Endodermal cell (in vitro differentiated cells): ENCODE data around the gene NEO1. TPM values are rescaled to one million over a fixed set of nuclear protein-coding genes. Genes with fewer than 3 reads are reported as not detected.

Source experiments
- DNase-seq: peaks from one replicate; pipeline ENCODE4 v3.0.0-alpha.2; 2017
- H3K27ac ChIP-seq: 2 replicates; pipeline ENCODE4 v1.5.1; 2013; ENCODE audit warnings: mild to moderate bottlenecking, low read depth, low read length, moderate library complexity
- H3K27me3 ChIP-seq: 2 replicates; pipeline ENCODE4 v1.6.1; 2013; ENCODE audit warnings: mild to moderate bottlenecking, low read length, moderate library complexity; ENCODE audit not compliant: insufficient read depth, control insufficient read depth, poor library complexity, severe bottlenecking
- H3K36me3 ChIP-seq: 2 replicates; pipeline ENCODE4 v1.7.0; 2013; ENCODE audit warnings: mild to moderate bottlenecking, low read length, moderate library complexity; ENCODE audit not compliant: control insufficient read depth, insufficient read depth
- H3K4me1 ChIP-seq: one replicate; pipeline ENCODE4 v1.7.0; 2013; ENCODE audit warnings: low read length; ENCODE audit not compliant: control insufficient read depth, insufficient read depth
- H3K4me3 ChIP-seq: 2 replicates; pipeline ENCODE4 v1.5.1; 2013; ENCODE audit warnings: mild to moderate bottlenecking, low read length, moderate library complexity
- H3K9ac ChIP-seq: 2 replicates; pipeline ENCODE4 v1.6.1; 2013; ENCODE audit warnings: mild to moderate bottlenecking, low read length, moderate library complexity; ENCODE audit not compliant: poor library complexity, severe bottlenecking; ENCODE audit errors: extremely low read depth
- H3K9me3 ChIP-seq: 2 replicates; pipeline ENCODE4 v1.6.1; 2013; ENCODE audit warnings: mild to moderate bottlenecking, low read length, moderate library complexity; ENCODE audit not compliant: control insufficient read depth
- H3K27ac Mint-ChIP-seq: 2 replicates; pipeline ENCODE4 v1.8.0; 2020; ENCODE audit warnings: mixed read lengths
- H3K27me3 Mint-ChIP-seq: 2 replicates; pipeline ENCODE4 v1.8.0; 2021; ENCODE audit warnings: mild to moderate bottlenecking, mixed read lengths; ENCODE audit not compliant: insufficient read depth
- H3K36me3 Mint-ChIP-seq: 2 replicates; pipeline ENCODE4 v1.8.0; 2020; ENCODE audit warnings: low read depth, mixed read lengths
- H3K4me1 Mint-ChIP-seq: 2 replicates; pipeline ENCODE4 v1.8.0; 2020; ENCODE audit warnings: mixed read lengths
- H3K4me3 Mint-ChIP-seq: 2 replicates; pipeline ENCODE4 v1.8.0; 2020; ENCODE audit warnings: mild to moderate bottlenecking, moderate library complexity, mixed read lengths
- H3K9me3 Mint-ChIP-seq: 2 replicates; pipeline ENCODE4 v1.8.0; 2020; ENCODE audit warnings: mild to moderate bottlenecking, mixed read lengths
- WGBS, 2 experiments: methylation state at CpG; one replicate each; pipeline versions ENCODE4 v1.1.5 to v1.1.7; 2013; ENCODE audit warnings: missing lambda C conversion rate in 2 of 2, mixed read lengths in 1 of 2; ENCODE audit not compliant: insufficient coverage in 1 of 2, insufficient read length in 1 of 2; 5-methylcytosine and 5-hydroxymethylcytosine counted together
- total RNA-seq, 2 donors: library from RNA; stranded (reverse); fragmentation: NEBNext Ultra II Directional in 1 of 2; extraction: Animal tissue kit (Norgen Biotek cat#: 25700) in 1 of 2; gene quantifications; 2 replicates in 1 of 2; 3 replicates in 1 of 2; pipeline ENCODE4 v1.2.1, GENCODE V29; 2021
- TF ChIP-seq, protein P1 (sequence below): fragments of 200-600 bp; sonication (generic); conservative IDR thresholded peaks from 2 replicates; pipeline ENCODE4 v1.5.0; 2021; ENCODE audit warnings: antibody characterized with exemption, mild to moderate bottlenecking

Gene NEO1
- total RNA-seq, 2 donors from 2014 or later, result 132 TPM

DNA sequence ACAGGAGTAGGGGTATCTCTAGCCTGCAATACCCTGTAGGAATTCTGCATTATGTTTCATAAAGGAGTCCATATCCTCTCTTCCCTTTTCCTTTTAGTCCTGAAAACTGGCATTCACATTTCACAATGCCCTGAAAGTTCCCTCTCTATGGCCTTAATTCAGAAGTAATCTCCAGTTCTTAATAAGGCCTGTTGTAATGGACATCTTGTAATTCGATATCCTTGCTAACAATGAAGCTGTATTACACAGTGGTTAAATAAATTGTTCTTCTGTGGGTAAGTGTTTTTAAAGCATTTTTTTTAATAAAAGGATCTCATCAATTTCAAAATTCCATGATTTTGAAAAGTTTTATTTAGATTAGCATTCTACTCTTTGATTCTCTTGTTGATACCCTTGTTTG is 34.3 kb upstream of the NEO1 start:
- H3K4me1 Mint-ChIP-seq, result peaks cover 27% of the 10 kb centered on the region

DNA sequence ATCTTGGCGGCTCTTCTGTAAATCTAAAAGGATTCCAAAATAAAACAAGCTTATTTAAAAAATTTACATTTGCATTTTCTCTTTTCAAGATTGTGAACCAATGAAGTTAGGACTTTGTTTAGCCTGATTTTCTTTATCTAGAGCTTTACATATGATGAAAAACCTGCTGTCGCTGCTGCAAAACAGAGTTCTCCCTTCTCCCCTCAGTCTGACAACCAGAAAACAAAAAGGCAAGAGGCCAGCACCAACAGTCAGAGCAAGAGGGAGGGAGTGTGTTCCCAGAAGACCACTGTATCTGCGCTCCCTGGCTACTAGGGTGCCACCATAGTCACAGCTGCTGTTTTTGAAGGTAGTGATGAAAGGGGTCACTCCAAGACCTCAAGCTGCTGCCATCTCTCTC is 33.1 kb upstream of the NEO1 start:
- no peaks in the 10 kb centered on the region for H3K9me3 Mint-ChIP-seq
- no peaks in the 10 kb centered on the region for H3K36me3 Mint-ChIP-seq
- Histone ChIP-seq H3K4me1 (peaks cover 4% of the 10 kb centered on the region), H3K9ac (no peak overlapping the region), H3K36me3 (no peaks in the 10 kb centered on the region), H3K4me3 (no peak overlapping the region), H3K27ac (no peak overlapping the region), H3K9me3 (no peaks in the 10 kb centered on the region), H3K27me3 (no peaks in the 10 kb centered on the region)
- no peak overlapping the region for H3K27ac Mint-ChIP-seq
- no peaks in the 10 kb centered on the region for H3K27me3 Mint-ChIP-seq
- no peak overlapping the region for H3K4me3 Mint-ChIP-seq
- 92% methylated on average over 2 to 3 of the region's 3 CpGs for WGBS, 2 experiments
- DNase-seq, result peak; percentile 38
- TF ChIP-seq, protein P1, sequence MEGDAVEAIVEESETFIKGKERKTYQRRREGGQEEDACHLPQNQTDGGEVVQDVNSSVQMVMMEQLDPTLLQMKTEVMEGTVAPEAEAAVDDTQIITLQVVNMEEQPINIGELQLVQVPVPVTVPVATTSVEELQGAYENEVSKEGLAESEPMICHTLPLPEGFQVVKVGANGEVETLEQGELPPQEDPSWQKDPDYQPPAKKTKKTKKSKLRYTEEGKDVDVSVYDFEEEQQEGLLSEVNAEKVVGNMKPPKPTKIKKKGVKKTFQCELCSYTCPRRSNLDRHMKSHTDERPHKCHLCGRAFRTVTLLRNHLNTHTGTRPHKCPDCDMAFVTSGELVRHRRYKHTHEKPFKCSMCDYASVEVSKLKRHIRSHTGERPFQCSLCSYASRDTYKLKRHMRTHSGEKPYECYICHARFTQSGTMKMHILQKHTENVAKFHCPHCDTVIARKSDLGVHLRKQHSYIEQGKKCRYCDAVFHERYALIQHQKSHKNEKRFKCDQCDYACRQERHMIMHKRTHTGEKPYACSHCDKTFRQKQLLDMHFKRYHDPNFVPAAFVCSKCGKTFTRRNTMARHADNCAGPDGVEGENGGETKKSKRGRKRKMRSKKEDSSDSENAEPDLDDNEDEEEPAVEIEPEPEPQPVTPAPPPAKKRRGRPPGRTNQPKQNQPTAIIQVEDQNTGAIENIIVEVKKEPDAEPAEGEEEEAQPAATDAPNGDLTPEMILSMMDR, result no peak
- peaks cover 27% of the 10 kb centered on the region for H3K4me1 Mint-ChIP-seq

More for the DNA sequence above, 34.3 kb upstream of the NEO1 start:
- Mint-ChIP-seq H3K4me3 (no peak overlapping the region), H3K9me3 (no peaks in the 10 kb centered on the region), H3K36me3 (no peaks in the 10 kb centered on the region), H3K27me3 (no peaks in the 10 kb centered on the region), H3K27ac (no peak overlapping the region)
- DNase-seq, result no peak
- Histone ChIP-seq H3K4me1 (peaks cover 4% of the 10 kb centered on the region), H3K27me3 (no peaks in the 10 kb centered on the region), H3K9ac (no peak overlapping the region), H3K27ac (no peak overlapping the region), H3K9me3 (no peaks in the 10 kb centered on the region), H3K36me3 (no peaks in the 10 kb centered on the region), H3K4me3 (no peak overlapping the region)
- TF ChIP-seq, protein P1, result no peak
- WGBS, 2 experiments, result 100% methylated on average over 1 of the region's 1 CpG; no CpG with 5 or more reads in 1 of the 2 experiments

DNA sequence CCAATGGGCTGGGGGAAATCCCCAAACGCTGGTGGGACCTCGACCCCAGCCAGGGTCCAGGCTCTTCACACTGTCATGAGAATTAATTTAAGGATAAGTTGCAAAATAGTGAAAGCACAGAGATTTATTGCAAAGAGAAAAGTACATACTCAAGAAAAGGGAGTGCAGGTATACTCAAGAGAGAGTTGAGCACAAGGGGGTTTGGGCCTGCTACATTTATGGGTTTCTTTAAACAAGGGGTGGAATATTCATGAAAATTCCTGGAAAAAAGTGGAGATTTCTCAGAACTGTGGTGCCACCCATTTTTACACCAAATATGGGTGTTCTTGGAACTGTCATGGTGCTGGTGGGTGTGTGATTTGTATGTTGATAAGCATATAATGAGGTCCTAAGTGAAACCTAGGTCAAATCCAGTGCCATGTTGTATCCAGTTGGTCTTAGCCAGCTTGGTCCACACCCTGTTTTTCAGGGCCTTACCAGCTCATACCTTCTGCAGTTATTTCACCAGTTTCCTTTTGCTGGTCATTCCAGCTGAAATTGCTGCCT is 32.6 kb upstream of the NEO1 start:
- Mint-ChIP-seq H3K27ac (no peak overlapping the region), H3K27me3 (no peaks in the 10 kb centered on the region), H3K36me3 (no peaks in the 10 kb centered on the region), H3K4me3 (no peak overlapping the region), H3K9me3 (no peaks in the 10 kb centered on the region), H3K4me1 (peaks cover 27% of the 10 kb centered on the region)
- H3K36me3 ChIP-seq, result no peaks in the 10 kb centered on the region
- 90 to 94% methylated on average over 2 of the region's 2 CpGs for WGBS, 2 experiments
- H3K9me3 ChIP-seq, result no peaks in the 10 kb centered on the region
- H3K9ac ChIP-seq, result no peak overlapping the region
- H3K4me3 ChIP-seq, result no peak overlapping the region
- peaks cover 4% of the 10 kb centered on the region for H3K4me1 ChIP-seq
- no peaks in the 10 kb centered on the region for H3K27me3 ChIP-seq
- peak; percentile 18 for DNase-seq
- TF ChIP-seq, protein P1, result no peak
- H3K27ac ChIP-seq, result no peak overlapping the region
